ENCODE data around the gene NEK11. TPM values are rescaled to one million over a fixed set of nuclear protein-coding genes. Genes with fewer than 3 reads are reported as not detected.

Gene NEK11
- total RNA-seq, 1 donor from 2014 or later: 1.9 TPM

DNA sequence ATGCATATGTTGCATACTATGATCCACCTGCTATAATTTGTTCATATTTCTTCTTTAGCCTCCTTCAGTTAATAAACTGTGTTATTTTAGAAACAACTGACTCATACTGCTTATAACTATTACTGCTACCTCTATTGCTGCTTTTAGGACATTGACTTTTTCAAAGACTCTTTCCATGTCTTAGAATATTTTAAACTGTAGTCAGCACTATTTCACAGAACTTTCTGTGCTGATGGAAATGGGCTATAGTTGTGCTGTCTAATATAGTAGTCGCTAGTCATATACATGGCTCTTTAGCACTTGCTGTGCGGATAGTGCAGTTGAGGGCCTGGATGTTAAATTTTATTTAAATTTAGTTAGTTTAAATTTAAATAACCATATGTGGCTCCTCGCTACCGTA lies 55.6 kb downstream of the NEK11 start:
- Mint-ChIP-seq H3K36me3 (ENCODE audit: low read depth) (no peaks in the 10 kb centered on the region), H3K4me3 (no peak overlapping the region), H3K4me1 (peaks cover 3% of the 10 kb centered on the region), H3K27me3 (no peaks in the 10 kb centered on the region), H3K9me3 (no peaks in the 10 kb centered on the region), H3K27ac (no peak overlapping the region)
- intact Hi-C loops (cut with micrococcal nuclease): no loop called here
- ATAC-seq (ENCODE audit: low read depth) (no peak), DNase-seq (no peak)
- CTCF ChIA-PET: no interaction called here
- POLR2A ChIA-PET: no interaction called here
- TF ChIP-seq, protein P1, sequence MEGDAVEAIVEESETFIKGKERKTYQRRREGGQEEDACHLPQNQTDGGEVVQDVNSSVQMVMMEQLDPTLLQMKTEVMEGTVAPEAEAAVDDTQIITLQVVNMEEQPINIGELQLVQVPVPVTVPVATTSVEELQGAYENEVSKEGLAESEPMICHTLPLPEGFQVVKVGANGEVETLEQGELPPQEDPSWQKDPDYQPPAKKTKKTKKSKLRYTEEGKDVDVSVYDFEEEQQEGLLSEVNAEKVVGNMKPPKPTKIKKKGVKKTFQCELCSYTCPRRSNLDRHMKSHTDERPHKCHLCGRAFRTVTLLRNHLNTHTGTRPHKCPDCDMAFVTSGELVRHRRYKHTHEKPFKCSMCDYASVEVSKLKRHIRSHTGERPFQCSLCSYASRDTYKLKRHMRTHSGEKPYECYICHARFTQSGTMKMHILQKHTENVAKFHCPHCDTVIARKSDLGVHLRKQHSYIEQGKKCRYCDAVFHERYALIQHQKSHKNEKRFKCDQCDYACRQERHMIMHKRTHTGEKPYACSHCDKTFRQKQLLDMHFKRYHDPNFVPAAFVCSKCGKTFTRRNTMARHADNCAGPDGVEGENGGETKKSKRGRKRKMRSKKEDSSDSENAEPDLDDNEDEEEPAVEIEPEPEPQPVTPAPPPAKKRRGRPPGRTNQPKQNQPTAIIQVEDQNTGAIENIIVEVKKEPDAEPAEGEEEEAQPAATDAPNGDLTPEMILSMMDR (IDR thresholded peaks at IDR 0.05): no peak

DNA sequence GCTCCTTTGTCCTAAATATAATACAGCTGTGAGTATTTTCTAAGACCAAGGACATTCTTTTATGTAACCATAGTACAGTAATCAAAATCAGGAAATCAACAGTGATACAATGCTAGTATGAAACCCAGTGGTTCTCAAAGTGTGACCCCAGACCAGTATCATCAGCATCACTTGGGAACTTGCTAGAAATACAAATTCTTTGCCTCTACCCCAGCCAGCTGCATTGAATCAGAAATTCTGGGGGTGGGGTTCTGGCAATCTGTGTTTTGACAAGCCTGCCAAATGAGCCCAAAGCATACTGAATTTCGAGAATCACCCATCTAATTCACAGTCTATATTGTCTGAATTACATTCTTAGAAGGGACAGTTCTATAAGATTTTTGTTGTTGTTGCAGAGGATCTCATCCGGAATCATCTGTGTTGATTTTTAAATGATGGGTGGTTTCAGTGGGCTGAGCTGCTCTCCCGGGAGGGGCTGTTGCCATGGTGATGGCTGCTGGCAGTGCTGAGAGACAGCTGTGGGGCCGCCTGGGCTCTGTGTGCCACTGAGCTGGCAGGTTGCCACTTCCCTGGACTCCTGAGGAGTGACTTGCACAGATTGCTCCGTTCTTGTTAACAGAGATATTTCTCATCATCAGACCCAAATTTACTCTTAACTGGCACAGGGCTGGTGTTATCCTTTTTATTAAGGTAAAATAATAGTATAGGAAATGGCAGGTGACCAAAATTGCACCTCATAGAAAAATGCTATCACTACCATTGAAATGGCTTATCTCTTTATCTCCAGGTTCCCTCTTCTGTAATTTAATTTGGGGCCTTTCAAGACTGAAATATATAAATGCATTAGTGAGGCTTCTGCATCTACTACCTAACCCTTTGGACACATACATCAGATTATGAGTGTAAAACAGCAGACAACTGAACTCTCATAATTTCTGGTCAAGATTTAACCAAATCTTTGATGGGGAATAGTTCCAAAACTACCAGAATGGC lies 56.5 kb downstream of the NEK11 start:
- Mint-ChIP-seq H3K4me3 (no peak overlapping the region), H3K36me3 (ENCODE audit: low read depth) (no peaks in the 10 kb centered on the region), H3K27me3 (no peaks in the 10 kb centered on the region), H3K4me1 (peaks cover 3% of the 10 kb centered on the region), H3K27ac (no peak overlapping the region), H3K9me3 (no peaks in the 10 kb centered on the region)
- ChIA-PET CTCF (no interaction called here), POLR2A (no interaction called here)
- TF ChIP-seq, protein P1 (IDR thresholded peaks at IDR 0.05): no peak
- DNase-seq (no peak), ATAC-seq (ENCODE audit: low read depth) (no peak)
- intact Hi-C loops (cut with micrococcal nuclease): no loop called here

- no peaks in the 10 kb centered on the region for H3K9me3 Mint-ChIP-seq
- H3K4me1 Mint-ChIP-seq: no peaks in the 10 kb centered on the region
- no peaks in the 10 kb centered on the region for H3K36me3 Mint-ChIP-seq (ENCODE audit: low read depth)
- ChIA-PET CTCF (no interaction called here), POLR2A (no interaction called here)
- ATAC-seq (ENCODE audit: low read depth) (no peak), DNase-seq (no peak)
- H3K27me3 Mint-ChIP-seq: no peaks in the 10 kb centered on the region
- intact Hi-C loops (cut with micrococcal nuclease): no loop called here
- TF ChIP-seq, protein P1 (IDR thresholded peaks at IDR 0.05): no peak
- no peak overlapping the region for H3K4me3 Mint-ChIP-seq
- no peak overlapping the region for H3K27ac Mint-ChIP-seq
Observed at GRCh38 chr3:131091768-131092167, 65.1 kb downstream of the NEK11 start.

DNA sequence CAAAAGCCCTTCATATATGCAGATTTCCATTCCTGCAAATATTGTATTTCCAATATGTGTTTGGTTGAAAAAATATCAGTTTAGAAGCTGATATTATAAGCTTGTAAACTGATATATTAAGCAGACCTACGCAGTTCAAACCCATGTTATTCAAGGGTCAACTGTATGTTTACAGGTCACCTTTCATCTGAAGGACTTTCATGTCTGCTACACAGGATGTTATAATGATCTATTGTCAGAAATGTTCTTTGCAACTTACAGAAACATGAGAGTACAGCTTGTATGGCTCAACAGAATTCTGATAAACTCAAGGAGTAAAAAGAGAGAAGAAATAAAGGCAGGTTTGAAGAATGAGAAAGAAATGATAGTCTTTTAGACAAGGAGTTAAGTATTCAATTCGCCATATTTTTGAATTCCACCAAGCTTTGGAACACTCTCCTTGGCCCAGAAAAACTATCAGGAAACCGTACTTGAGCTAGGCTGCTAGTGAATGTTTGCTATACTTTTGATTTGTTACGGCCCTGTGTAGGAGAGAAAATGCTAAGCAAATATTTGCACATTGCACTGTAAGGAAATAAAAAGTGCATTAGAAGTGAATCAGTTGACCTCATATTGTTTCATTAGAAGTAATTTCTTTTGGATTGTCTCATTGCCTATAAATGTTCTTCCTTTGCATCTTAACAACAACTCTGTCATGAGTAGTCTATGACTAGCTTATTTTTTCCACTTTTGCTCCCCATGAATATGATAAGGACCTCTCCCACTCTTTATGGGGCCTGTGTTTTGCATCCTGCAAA lies 81.2 kb downstream of the NEK11 start:
- ChIA-PET POLR2A (no interaction called here), CTCF (no interaction called here)
- Mint-ChIP-seq H3K4me3 (no peak overlapping the region), H3K27me3 (no peaks in the 10 kb centered on the region), H3K4me1 (no peaks in the 10 kb centered on the region), H3K27ac (no peak overlapping the region), H3K36me3 (ENCODE audit: low read depth) (no peaks in the 10 kb centered on the region), H3K9me3 (peaks cover 4% of the 10 kb centered on the region)
- DNase-seq: no peak
- intact Hi-C loops (cut with micrococcal nuclease): no loop called here
- TF ChIP-seq, protein P1 (IDR thresholded peaks at IDR 0.05): no peak
- no peak for ATAC-seq (ENCODE audit: low read depth)

- CTCF ChIA-PET: no interaction called here
- ATAC-seq (ENCODE audit: low read depth): no peak
- no peaks in the 10 kb centered on the region for H3K36me3 Mint-ChIP-seq (ENCODE audit: low read depth)
- intact Hi-C loops (cut with micrococcal nuclease): no loop called here
- no peaks in the 10 kb centered on the region for H3K4me1 Mint-ChIP-seq
- H3K27me3 Mint-ChIP-seq: no peaks in the 10 kb centered on the region
- TF ChIP-seq, protein P1 (IDR thresholded peaks at IDR 0.05): no peak
- POLR2A ChIA-PET: no interaction called here
- no peak for DNase-seq
- no peaks in the 10 kb centered on the region for H3K9me3 Mint-ChIP-seq
- H3K4me3 Mint-ChIP-seq: no peak overlapping the region
- no peak overlapping the region for H3K27ac Mint-ChIP-seq
Observed at GRCh38 chr3:131109156-131109555, 82.5 kb downstream of the NEK11 start.

All from activated B cell treated with CpG ODN at 0.5 μM for 24 hours (primary cell).